GM10248 (cell line): ENCODE results near the gene NIPAL1.

Experiments used
- CTCF ChIA-PET: fragments of 300-600 bp; sonication (Branson Sonifier 250); formaldehyde crosslinking; extraction: SDS; loops from one replicate; lab custom pipeline; 2021; ENCODE audit warnings: antibody characterized with exemption; lab: Yijun Ruan, JAX
- POLR2A ChIA-PET: fragments of 350-650 bp; sonication (Branson Sonifier 250); formaldehyde crosslinking; extraction: SDS; loops from one replicate; lab custom pipeline; 2020; ENCODE audit warnings: antibody characterized with exemption; lab: Yijun Ruan, JAX
- DNase-seq: peaks from one replicate; pipeline ENCODE4 v3.0.0; 2012; ENCODE audit errors: extremely low spot score
- CTCF ChIP-seq: IDR thresholded peaks from 2 replicates; pipeline ENCODE4 v1.5.1; 2012; ENCODE audit warnings: mild to moderate bottlenecking, low read depth; ENCODE audit errors: extremely low read depth, missing control alignments, control extremely low read depth

NIPAL1 gene

DNA sequence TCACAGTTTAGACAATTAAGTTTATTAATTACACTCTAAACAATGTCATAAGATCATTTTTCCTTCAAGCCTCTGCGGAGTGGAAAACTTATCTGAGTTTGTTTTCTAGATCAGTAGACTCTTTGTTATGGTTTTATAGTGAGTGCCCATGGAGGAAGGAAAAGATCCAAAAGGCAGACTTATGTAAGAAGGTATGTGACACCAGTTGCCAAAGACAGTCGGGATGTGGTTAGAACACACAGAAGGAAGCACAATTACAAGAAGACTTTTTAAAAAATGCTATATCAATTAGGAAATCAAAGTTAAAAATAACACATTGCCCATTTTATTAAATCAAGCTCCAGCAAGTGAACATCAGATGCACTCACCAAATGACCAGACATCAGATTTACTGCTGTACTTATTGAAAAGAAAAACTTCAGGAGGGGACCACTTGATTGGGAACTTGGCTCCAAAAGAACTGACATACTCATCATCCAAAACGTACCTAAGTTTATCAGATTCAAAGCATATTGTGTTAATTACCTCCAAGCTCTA lies 57.1 kb downstream of the NIPAL1 start:
- ChIA-PET CTCF (interaction anchor here (0.8 kb wide), 1 partner anchor 9 kb away, joined by 3 read pairs; no protein-coding TSS in a partner anchor), POLR2A (no interaction called here)
- TF ChIP-seq CTCF, result no peak
- no peak for DNase-seq

DNA sequence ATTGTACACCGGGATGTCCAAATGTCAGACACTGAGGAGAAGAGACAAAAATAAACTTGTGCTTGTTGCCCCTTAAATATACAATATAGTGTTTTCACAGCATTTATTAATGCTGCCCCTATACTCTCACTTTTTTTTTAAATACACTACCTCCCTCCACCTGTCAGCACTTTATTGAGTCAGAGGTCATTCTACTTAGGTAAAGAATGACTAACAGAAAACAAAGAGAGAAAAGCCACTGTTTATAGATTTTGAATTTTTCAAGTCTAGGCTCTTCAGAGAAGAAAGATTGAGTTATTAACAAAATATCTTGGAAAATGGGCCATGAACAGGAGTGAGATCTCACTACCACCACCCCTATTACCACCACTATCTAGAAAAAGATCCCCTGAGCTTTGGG lies 58.1 kb downstream of the NIPAL1 start:
- no peak for DNase-seq
- ChIA-PET POLR2A (no interaction called here), CTCF (interaction anchor here (1.2 to 2.1 kb wide), 4 partner anchors 10 to 40 kb away, joined by 3 to 11 read pairs (median 6); no protein-coding TSS in a partner anchor)
- no peak for TF ChIP-seq CTCF

DNA sequence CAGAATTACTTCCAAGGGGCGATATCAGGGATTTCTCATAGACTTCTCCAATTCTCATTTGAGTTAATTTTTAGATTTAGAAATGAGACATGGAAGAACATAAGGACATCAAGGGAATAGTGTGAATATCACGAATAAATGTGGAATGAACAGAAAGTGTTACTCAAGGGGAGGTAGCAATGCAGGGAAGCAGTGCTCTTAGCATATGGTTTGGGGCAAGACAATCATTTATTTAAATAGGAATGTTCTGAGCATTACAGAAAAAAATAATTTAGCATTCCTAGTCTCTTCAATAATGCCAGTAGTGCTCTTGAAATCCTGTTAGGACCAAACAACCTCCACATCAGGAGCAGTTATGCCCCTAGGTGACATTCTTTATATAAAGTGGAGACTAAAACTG lies 61.9 kb downstream of the NIPAL1 start:
- ChIA-PET CTCF (no interaction called here), POLR2A (no interaction called here)
- TF ChIP-seq CTCF, result no peak
- DNase-seq, result no peak

DNA sequence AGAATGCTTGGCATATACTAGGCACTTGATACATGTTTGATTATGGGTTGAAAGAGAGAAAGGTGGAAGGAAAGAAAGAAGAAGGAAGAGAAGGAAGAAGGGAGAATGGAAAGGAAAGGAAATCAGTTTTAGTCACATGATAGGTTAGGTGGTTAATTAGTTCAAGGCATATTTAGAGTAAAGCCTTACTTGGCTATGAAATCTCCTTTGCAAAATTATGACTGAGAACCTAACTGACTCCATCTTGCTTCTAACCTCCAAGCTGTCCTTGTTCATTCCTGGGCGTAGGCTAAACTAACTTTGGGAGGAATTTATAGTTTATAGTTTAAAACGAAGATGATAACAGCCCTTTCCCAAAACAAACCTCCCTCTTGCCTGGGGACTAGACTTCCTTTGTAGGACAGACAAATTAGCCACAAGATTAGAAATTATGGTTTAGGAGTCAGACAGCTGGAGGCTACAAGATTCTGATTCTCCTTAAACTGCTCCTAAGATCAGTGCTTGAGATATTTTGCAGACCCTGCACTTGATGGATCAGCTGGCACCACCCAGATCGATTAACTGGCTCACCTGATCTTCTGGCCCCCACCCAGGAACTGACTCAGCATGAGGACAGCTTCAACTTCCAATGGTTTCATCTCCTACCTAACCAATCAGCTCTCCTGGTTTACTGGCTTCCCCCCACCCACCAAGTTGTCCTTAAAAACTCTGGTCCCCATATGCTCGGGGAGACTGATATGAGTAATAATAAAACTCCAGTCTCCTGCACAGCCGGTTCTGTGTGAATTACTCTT lies 62.5 kb downstream of the NIPAL1 start:
- TF ChIP-seq CTCF, result no peak
- DNase-seq, result no peak
- POLR2A ChIA-PET, result no interaction called here
- CTCF ChIA-PET, result interaction anchor here (1.0 to 2.2 kb wide), 2 partner anchors 77 to 577 kb away, joined by 3 to 8 read pairs; no protein-coding TSS in a partner anchor

- ChIA-PET CTCF (interaction anchor here (1.0 to 2.2 kb wide), 2 partner anchors 78 to 578 kb away, joined by 3 to 8 read pairs; no protein-coding TSS in a partner anchor), POLR2A (no interaction called here)
- no peak for TF ChIP-seq CTCF
- no peak for DNase-seq
These were observed 63.4 kb downstream of the NIPAL1 start for GRCh38 chr4:48079972-48080391.

GRCh38 chr4:48081196-48081595 lies 64.6 kb downstream of the NIPAL1 start:
- ChIA-PET POLR2A (no interaction called here), CTCF (no interaction called here)
- no peak for DNase-seq
- no peak for TF ChIP-seq CTCF
